Activated naive CD4-positive, alpha-beta T cell treated with Interleukin-2 at 50 U/mL for 16 hours (primary cell): ENCODE data around the gene PCGF3.
"Not testable (repeated sequence)": the region's sequence is repeated elsewhere in the genome, so short reads cannot be mapped to it uniquely, and the experiment has no call there.

ENCODE experiments used
- DNase-seq: peaks from one replicate; pipeline ENCODE4 v3.0.0-alpha.2; 2020

The PCGF3 gene

DNA sequence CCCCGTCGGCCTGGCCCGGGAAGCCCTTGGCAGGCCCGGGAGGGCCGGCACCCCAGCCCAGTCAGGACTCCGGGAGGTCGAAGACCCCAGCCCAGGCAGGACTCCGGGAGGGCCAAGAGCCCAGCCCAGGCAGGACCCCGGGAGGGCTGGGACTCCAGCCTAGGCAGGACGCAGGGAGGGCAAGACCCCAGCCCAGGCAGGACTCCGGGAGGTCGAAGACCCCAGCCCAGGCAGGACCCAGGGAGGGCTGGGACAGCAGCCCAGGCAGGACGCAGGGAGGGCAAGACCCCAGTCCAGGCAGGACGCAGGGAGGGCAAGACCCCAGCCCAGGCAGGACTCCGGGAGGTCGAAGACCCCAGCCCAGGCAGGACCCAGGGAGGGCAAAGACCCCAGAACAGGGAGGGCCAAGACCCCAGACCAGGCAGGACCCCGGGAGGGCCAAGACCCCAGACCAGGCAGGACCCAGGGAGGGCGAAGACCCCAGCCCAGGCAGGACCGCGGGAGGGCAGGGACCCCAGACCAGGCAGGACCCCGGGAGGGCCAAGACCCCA, 526 bp downstream of the PCGF3 start:
- DNase-seq = not testable (repeated sequence)

GRCh38 chr4:706834-707598, 1.4 kb downstream of the PCGF3 start:
- DNase-seq = no peak

- DNase-seq = no peak
These were observed 2.4 kb downstream of the PCGF3 start for GRCh38 chr4:707929-708630.

DNA sequence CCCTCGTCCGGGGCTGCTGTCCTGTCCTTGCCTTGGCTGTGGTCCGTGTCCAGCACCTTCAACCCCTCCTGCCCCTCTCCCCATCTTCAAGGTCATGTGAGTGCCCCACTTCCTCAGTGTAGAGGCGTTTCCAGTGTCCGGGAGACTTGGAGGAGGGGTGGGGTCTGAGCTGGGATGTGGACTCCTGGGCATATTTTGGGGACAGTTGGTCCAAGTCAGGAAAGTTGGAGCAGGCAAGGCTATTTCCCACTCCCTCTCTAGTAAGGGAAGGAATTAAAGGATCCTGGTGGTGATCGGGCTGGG, 3.0 kb downstream of the PCGF3 start:
- no peak for DNase-seq

GRCh38 chr4:709348-709747, 3.7 kb downstream of the PCGF3 start:
- DNase-seq = no peak

- no peak for DNase-seq
These were observed 4.5 kb downstream of the PCGF3 start for GRCh38 chr4:710116-710515.

- no peak for DNase-seq
These were observed 5.3 kb downstream of the PCGF3 start for GRCh38 chr4:710916-711315.

- DNase-seq = no peak
These were observed 6.5 kb downstream of the PCGF3 start for GRCh38 chr4:712093-712492.

DNA sequence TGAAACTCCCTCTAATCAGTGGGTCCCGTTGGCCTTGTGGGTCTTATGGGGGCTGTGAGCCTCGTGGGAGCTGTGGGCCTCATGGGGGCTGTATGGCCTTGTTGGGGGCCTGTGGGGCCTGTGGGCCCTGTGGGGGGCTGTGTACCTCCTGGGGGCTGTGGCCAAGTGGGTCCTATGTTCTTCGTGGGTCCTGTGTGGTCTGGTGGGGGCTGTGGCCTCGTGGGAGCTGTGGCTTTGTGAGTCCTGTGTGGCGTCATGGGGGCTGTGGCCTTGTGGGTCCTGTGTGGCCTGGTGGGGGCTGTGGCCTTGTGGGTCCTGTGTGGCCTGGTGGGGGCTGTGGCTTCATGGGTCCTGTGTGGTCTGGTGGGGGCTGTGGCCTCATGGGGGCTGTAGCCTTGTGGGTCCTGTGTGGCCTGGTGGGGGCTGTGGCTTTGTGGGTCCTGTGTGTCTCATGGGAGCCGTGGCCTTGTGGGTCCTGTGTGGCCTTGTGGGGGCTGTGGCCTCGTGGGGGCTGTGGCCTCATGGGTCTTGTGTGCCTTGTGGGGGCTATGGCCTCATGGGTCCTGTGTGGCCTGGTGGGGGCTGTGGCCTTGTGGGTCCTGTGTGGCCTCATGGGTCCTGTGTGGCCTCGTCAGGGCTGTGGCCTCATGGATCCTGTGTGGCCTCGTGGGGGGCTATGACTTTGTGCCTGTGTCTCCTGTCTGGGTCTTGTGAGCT, 7.4 kb downstream of the PCGF3 start:
- DNase-seq = no peak

GRCh38 chr4:714087-714486, 8.5 kb downstream of the PCGF3 start:
- no peak for DNase-seq

GRCh38 chr4:717601-718320, 12.1 kb downstream of the PCGF3 start:
- DNase-seq = no peak

GRCh38 chr4:718460-718859, 12.8 kb downstream of the PCGF3 start:
- no peak for DNase-seq

DNA sequence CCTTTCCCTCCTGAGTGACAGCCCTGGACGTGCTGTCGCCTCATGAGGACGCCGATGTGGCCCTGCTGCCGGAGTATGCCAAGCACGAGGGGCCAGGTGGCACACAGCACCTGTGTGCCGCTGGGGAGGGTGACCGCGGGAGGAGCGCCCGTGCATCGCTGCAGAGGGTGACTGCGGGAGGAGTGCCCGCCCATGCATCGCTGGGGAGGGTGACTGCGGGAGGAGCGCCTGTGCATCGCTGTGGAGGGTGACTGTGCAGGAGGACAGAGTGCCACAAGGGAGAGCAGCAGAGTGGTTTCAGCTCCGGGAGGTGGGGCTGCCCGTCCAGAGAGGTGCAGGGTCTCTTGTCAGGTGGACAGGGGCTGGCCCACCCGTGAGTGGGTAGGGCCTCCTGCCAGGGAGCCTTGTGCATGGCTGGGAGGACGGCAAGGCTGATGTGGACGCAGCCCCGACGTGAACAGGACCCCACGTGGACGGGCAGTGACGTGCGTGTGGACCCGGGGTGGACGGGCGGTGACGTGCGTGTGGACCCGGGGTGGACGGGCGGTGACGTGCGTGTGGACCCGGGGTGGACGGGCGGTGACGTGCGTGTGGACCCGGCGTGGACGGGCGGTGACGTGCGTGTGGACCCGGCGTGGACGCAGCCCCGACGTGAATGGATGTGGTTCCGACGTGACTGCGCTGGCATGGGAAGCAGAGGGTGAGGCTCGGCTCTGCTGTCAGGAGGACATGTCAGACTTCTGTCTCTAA, 14.7 kb downstream of the PCGF3 start:
- no peak for DNase-seq

DNA sequence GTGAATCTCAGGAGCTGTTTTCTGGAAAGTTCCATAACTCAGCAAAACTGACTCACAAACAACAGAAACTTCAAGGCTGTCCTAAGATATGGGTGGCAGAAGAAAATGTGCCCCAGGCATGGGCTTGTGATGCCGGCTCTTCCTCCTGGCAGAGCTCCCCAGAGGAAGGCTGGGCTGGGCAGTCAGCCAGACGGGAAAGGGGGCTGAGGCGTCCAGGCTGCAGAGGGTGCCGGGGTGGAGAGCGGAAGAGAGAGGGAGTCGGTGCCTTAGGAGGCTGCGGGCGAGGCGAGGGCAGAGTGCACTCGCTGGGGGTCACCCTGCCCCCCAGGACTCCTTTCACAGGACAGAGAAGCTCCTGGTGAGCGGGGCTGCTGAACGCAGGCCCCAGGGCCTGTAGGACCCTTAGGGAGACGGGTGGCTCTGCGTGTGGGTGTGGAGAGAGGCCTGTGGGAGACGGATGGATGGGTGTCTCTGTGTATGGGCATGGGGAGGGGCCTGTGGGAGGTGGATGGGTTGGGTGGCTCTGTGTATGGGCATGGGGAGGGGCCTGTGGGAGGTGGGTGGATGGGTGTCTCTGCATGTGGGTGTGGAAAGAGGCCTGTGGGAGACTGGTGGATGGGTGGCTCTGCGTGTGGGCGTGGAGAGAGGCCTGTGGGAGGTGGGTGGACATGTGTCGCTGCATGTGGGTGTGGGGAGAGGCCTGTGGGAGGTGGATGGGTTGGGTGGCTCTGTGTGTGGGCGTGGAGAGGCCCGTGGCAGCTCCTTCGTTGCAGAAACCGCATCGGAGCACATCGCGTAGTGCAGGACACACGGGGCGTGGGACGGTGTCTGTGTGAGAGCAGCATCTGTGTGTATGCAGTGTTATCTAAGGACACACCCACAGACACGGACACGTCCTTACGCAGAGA, 15.9 kb downstream of the PCGF3 start:
- no peak for DNase-seq

DNA sequence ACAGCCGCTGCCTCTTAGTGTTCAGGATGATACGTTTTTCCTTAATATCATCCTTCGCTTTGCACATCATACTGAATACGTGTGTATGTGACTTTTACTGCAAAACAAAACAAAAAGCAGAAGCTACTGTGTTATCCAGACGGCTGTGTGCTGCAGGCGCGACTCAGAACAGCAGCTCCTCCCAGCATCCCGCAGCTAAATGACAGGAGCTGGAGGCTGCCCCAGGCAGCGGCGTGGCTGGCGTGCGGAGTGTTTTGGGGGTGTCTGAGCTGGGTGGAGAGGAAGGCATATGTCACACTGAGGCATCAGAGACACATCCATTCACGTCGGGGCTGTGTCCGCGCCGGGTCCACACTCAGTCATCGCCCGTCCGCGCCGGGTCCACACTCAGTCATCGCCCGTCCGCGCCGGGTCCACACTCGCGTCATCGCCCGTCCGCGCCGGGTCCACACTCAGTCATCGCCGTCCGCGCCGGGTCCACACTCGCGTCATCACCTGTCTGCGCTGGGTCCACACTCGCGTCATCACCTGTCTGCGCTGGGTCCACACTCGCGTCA, 16.6 kb downstream of the PCGF3 start:
- DNase-seq = no peak

GRCh38 chr4:722851-723360, 17.3 kb downstream of the PCGF3 start:
- DNase-seq = no peak

- DNase-seq = no peak
These were observed 18.3 kb downstream of the PCGF3 start for GRCh38 chr4:723751-724530.

- DNase-seq = no peak
These were observed 20.0 kb downstream of the PCGF3 start for GRCh38 chr4:725391-726234.

DNA sequence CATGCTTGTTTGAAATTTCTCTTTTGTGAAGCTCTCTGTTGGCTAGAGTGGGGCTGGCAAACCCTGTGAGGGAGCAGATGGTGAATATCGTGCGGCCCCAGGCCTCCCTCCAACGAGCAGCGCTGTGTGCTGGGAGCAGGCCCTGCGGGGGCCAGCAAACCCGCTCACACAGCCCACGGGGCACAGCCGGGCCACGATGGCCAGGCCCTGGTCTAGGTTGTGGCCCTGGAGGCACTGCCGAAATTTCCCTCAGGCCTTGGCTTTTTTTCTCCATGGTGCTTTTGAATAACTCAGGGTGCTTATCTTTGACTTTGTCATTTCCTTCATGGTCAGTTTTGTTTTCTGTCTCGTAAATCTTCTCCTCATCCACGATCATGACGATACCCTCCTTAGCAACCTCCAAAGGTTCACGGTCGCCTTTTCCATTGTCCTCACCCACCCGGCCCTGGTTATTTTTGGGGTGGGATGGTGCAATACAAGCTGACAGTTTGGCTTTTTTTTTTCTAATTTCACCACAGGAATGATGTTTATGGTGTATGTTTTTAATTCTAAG, 20.7 kb downstream of the PCGF3 start:
- DNase-seq = no peak
